Epithelial cell of proximal tubule (primary cell): Measurements from ENCODE around the gene SGPL1. TPM values are rescaled to one million over a fixed set of nuclear protein-coding genes. Genes with fewer than 3 reads are reported as not detected.

Experiments
- DNase-seq: peaks from one replicate; pipeline ENCODE4 v3.0.0-alpha.2; 2011; ENCODE audit warnings: low read depth
- H3K4me3 ChIP-seq: 2 replicates; pipeline ENCODE4 v1.5.1; 2011; ENCODE audit warnings: low read depth, mild to moderate bottlenecking, low read length
- CTCF ChIP-seq: conservative IDR thresholded peaks from 2 replicates; pipeline ENCODE4 v1.5.1; 2012; ENCODE audit warnings: low read depth, mild to moderate bottlenecking, low read length
- total RNA-seq: library from RNA; depleted of rRNA; stranded (reverse); fragments of >200 nt; gene quantifications from 2 replicates; pipeline ENCODE4 v1.2.3, GENCODE V29; 2015

SGPL1 gene
- total RNA-seq, 1 donor from 2014 or later: 35.7 TPM

- no peak for DNase-seq
- TF ChIP-seq CTCF: no peak
- no peak overlapping the region for H3K4me3 ChIP-seq
Observed at GRCh38 chr10:70828923-70829322, 13.2 kb downstream of the SGPL1 start.

- no peak for DNase-seq
Observed at GRCh38 chr10:70829543-70829942, 13.8 kb downstream of the SGPL1 start.

GRCh38 chr10:70830164-70830563 is 14.4 kb downstream of the SGPL1 start:
- no peak for DNase-seq
- no peak for TF ChIP-seq CTCF
- no peak overlapping the region for H3K4me3 ChIP-seq

More at GRCh38 chr10:70829543-70829942, 13.8 kb downstream of the SGPL1 start:
- no peak for TF ChIP-seq CTCF
- H3K4me3 ChIP-seq: no peak overlapping the region

- no peak overlapping the region for H3K4me3 ChIP-seq
- no peak for DNase-seq
- TF ChIP-seq CTCF: no peak
Observed at GRCh38 chr10:70832221-70832620, 16.5 kb downstream of the SGPL1 start.

GRCh38 chr10:70832852-70833528 is 17.2 kb downstream of the SGPL1 start:
- no peak overlapping the region for H3K4me3 ChIP-seq
- TF ChIP-seq CTCF: no peak
- DNase-seq: no peak

- DNase-seq: no peak
- no peak for TF ChIP-seq CTCF
- H3K4me3 ChIP-seq: no peak overlapping the region
Observed at GRCh38 chr10:70833601-70834000, 17.9 kb downstream of the SGPL1 start.

GRCh38 chr10:70834021-70834420 is 18.3 kb downstream of the SGPL1 start:
- no peak overlapping the region for H3K4me3 ChIP-seq
- no peak for TF ChIP-seq CTCF

More at GRCh38 chr10:70834021-70834420, 18.3 kb downstream of the SGPL1 start:
- DNase-seq: no peak
